NB4 (cell line): ENCODE data around the gene BAMBI.

Experiments
- DNase-seq: peaks from one replicate; pipeline ENCODE4 v3.0.0; 2010; ENCODE audit warnings: low read depth
- H3K4me3 ChIP-seq: one replicate; pipeline ENCODE4 v1.5.1; 2011; ENCODE audit warnings: mild to moderate bottlenecking, low read depth, low read length, moderate library complexity
- CTCF ChIP-seq: IDR thresholded peaks from one replicate; pipeline ENCODE4 v1.5.1; 2012; ENCODE audit warnings: low read depth, low read length
- MAX ChIP-seq: IDR thresholded peaks from 2 replicates; pipeline ENCODE4 v1.6.1; 2011; ENCODE audit warnings: low read depth, low read length
- MYC ChIP-seq: IDR thresholded peaks from 2 replicates; pipeline ENCODE4 v1.6.1; 2011; ENCODE audit warnings: low read depth, low read length
- POLR2A ChIP-seq: IDR thresholded peaks from 2 replicates; pipeline ENCODE4 v1.6.1; 2011; ENCODE audit warnings: mild to moderate bottlenecking; ENCODE audit not compliant: insufficient read length; ENCODE audit errors: extremely low read depth

BAMBI gene

GRCh38 chr10:28661035-28661434 lies 16.3 kb upstream of the BAMBI start:
- no peak for DNase-seq
- no peak overlapping the region for H3K4me3 ChIP-seq
- TF ChIP-seq MYC (no peak), POLR2A (no peak), MAX (no peak), CTCF (no peak)

GRCh38 chr10:28663576-28664368 lies 13.5 kb upstream of the BAMBI start:
- no peak overlapping the region for H3K4me3 ChIP-seq
- peak; percentile 69 for DNase-seq
- TF ChIP-seq MAX (no peak), CTCF (peak; percentile 81), POLR2A (no peak)

DNA sequence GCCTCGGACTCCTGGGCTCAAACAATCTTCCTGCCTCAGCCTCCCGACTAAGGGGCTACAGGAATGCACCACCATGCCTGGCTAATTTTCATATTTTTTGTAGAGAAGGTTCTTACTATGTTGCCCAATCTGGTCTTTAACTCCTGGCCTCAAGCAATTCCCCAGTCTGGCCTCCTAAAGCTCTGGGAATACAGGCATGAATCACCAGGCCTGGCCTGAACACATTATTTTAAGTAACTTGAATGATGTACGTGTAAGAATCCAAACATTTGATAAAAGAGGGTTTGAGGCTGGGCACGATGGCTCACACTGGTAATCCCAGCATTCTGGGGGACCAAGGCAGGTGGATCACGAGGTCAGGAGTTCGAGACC lies 13.0 kb upstream of the BAMBI start:
- no peak overlapping the region for H3K4me3 ChIP-seq
- TF ChIP-seq MYC: no peak
- TF ChIP-seq MAX: no peak
- no peak for TF ChIP-seq CTCF
- DNase-seq: no peak

DNA sequence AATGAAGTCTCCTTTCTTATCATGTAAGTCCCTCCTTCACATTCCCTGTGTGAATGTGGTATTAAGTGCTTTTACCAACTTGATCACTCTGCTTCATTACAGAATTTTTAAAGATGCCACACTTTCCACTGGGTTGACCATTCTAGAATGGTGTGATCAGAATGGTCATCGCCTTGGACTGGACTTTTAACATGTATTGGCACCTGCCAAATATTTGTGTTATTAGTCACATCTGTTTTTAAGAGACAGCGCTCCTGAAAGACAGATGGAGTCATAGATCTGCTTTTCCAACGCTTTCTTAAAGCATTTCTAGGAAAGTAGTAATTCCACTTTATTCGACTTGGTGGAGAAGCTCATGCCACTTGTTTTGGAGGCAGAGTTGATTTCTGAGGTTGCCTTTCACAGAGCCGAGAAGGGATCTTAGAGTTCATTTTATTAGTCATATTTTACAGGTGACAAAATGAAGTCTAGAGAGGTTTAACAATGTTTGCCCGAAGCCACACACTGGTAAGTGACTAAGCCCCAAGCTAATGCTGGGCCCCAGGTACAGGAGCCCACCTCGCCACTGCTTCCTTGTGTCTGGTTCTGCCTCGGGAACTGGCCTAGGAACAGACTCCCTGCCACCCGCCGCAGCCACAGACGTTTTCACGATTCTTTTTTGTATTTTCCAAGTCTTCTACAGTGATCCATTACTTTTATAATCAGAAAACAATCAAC lies 10.4 kb upstream of the BAMBI start:
- no peak overlapping the region for H3K4me3 ChIP-seq
- no peak for TF ChIP-seq MYC
- DNase-seq: no peak

DNA sequence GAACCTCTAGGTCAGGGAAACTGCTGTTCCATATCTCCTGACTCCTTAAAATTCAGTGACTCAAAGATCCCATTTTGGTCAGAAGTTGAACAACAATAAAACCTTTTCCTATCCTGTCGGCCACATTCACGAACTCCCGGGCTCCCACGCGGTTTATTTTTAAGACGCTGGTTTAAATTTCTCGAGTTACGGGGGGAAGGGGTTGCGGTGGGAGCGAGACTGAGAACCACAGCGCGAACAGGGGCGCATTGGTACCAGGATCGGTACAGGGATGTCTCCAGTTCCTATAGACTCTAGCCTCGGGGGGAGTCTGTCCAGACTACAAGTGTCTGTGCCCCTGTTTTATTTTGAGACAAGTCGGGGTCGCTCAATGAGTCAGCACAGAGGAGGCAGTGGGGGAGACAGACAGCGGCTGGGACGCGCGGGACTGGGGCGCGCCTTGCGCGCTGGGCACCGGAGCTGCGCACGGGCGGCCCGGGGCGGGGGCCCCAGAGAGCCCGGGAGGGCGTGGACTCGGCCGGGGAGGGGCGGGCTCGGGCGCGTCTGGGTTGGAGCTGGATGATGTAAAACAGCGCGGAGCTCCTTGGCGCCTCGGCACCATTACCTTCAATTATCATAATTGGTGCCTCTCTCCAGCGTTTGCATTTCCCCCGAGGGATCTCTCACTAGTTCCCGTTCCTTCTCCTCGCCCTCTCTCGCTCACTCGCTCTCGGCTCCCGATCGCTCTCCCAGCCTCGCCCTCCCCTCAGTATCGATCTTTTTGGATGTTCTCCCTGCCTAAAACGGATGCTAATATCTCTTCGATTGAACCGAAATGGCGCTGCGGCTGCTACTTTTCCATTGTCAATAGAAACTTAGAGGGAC lies 8.7 kb upstream of the BAMBI start:
- TF ChIP-seq MYC (no peak), MAX (no peak), POLR2A (no peak), CTCF (no peak)
- DNase-seq: peak; percentile 22
- no peak overlapping the region for H3K4me3 ChIP-seq
